H1 (cell line): Measurements from ENCODE around the gene VHLL. TPM values are rescaled to one million over a fixed set of nuclear protein-coding genes. Genes with fewer than 3 reads are reported as not detected.

ENCODE experiments used
- EZH2 ChIP-seq: fragments of 200-600 bp; sonication (generic); IDR thresholded peaks from 2 replicates; pipeline ENCODE4 v1.7.1; 2012; ENCODE audit warnings: low read depth, mild to moderate bottlenecking, moderate library complexity, low read length, inconsistent platforms; ENCODE audit not compliant: severe bottlenecking
- GABPA ChIP-seq: IDR thresholded peaks from 2 replicates; pipeline ENCODE4 v1.6.1; 2011; ENCODE audit warnings: mild to moderate bottlenecking, low read length, moderate library complexity, borderline replicate concordance; ENCODE audit not compliant: insufficient read depth
- JUND ChIP-seq: IDR thresholded peaks from 2 replicates; pipeline ENCODE4 v1.6.1; 2011; ENCODE audit warnings: mild to moderate bottlenecking, improper control_type of control experiment, low read length
- NANOG ChIP-seq: IDR thresholded peaks from 2 replicates; pipeline ENCODE4 v1.6.1; 2011; ENCODE audit warnings: low read length, low read depth, mild to moderate bottlenecking, inconsistent platforms; ENCODE audit not compliant: insufficient read depth, poor library complexity, severe bottlenecking
- POLR2A ChIP-seq, 2 experiments: IDR thresholded peaks; 1 replicate in 1 of 2; 2 replicates in 1 of 2; pipeline ENCODE4 v1.6.1; 2011; ENCODE audit warnings: low read depth in 2 of 2, low read length in 2 of 2, mild to moderate bottlenecking in 2 of 2; ENCODE audit errors: control extremely low read depth in 1 of 2
- RBBP5 ChIP-seq: IDR thresholded peaks from 2 replicates; pipeline ENCODE4 v1.7.1; 2012; ENCODE audit warnings: low read depth, mild to moderate bottlenecking, inconsistent platforms, low read length, moderate library complexity, borderline replicate concordance
- TAF7 ChIP-seq: optimal IDR thresholded peaks from 2 replicates; pipeline ENCODE3; 2011; ENCODE audit warnings: low read depth, mild to moderate bottlenecking, inconsistent platforms, low read length, moderate library complexity, borderline replicate concordance
- polyA plus RNA-seq, 7 experiments: library from polyadenylated mRNA; depleted of rRNA in 3 of 7; stranded (reverse) in 5 of 7; unstranded in 2 of 7; fragments of >200 nt in 5 of 7; fragments of 200-250 nt in 2 of 7; gene quantifications; 1 replicate in 5 of 7; 2 replicates in 1 of 7; 4 replicates in 1 of 7; pipeline versions ENCODE4 v1.2.1 to v1.2.3, GENCODE V29; 2011 to 2013; ENCODE audit warnings: missing spikeins in 2 of 7, mixed read lengths in 2 of 7
- total RNA-seq: library from RNA; stranded (reverse); fragmentation: NEBNext Ultra II Directional; extraction: Animal tissue kit (Norgen Biotek cat#: 25700); gene quantifications from 2 replicates; pipeline ENCODE4 v1.2.1, GENCODE V29; 2021
- TF ChIP-seq, protein P1 (sequence below): IDR thresholded peaks from 2 replicates; pipeline ENCODE4 v1.6.1; 2011; ENCODE audit warnings: low read depth, mild to moderate bottlenecking, low read length; ENCODE audit not compliant: insufficient read depth

The VHLL gene
- total and polyA plus RNA-seq, 2 of the 8 experiments (the other 6 are each of a cell fraction or from before 2014, with no cell fraction given): not detected

GRCh38 chr1:156338180-156338976 is 39.3 kb upstream of the VHLL start, which contains the start of the genes CCT3 and TSACC (continued):
- TF ChIP-seq POLR2A (IDR thresholded peaks at IDR 0.05; ENCODE audit: control extremely low read depth in 1 of 2, low read depth in 2 of 2, low read length in 2 of 2) (peak; percentile 54 to 91), JUND (no peak), TAF7 (peak; percentile 68), EZH2 (no peak), RBBP5 (0 out of 2 replicates have a peak, but pooled peaks have one; percentile 47), GABPA (no peak), NANOG (no peak)
- TF ChIP-seq, protein P1, sequence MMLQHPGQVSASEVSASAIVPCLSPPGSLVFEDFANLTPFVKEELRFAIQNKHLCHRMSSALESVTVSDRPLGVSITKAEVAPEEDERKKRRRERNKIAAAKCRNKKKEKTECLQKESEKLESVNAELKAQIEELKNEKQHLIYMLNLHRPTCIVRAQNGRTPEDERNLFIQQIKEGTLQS: 0 out of 2 replicates have a peak, but pooled peaks have one; percentile 17
- TF ChIP-seq, all 59 proteins: peak for 23
